Keratinocyte (primary cell): ENCODE measurements around the gene SLC8A1. TPM values are rescaled to one million over a fixed set of nuclear protein-coding genes. Genes with fewer than 3 reads are reported as not detected.

ENCODE experiments used
- DNase-seq: peaks from one replicate; pipeline ENCODE4 v3.0.0-alpha.2; 2011; ENCODE audit warnings: low read depth, missing footprints, low spot score
- FAIRE-seq: peaks from 2 replicates; lab custom pipeline; 2011; peaks lifted over from hg19 to GRCh38; lab: Jason Lieb, UNC
- H2AFZ ChIP-seq: 2 replicates; pipeline ENCODE4 v1.6.0; 2012; ENCODE audit warnings: low read length, control low read depth, inconsistent platforms; ENCODE audit not compliant: control insufficient read depth
- H3K27ac ChIP-seq: 2 replicates; pipeline ENCODE4 v1.5.1; 2011; ENCODE audit warnings: low read length; ENCODE audit not compliant: control insufficient read depth, insufficient read depth
- H3K27me3 ChIP-seq: 3 replicates; pipeline ENCODE4 v1.6.0; 2011; ENCODE audit warnings: low read length; ENCODE audit not compliant: control insufficient read depth, insufficient read depth; ENCODE audit errors: extremely low read depth
- H3K36me3 ChIP-seq, 2 experiments: 2 replicates in 1 of 2; 3 replicates in 1 of 2; pipeline ENCODE4 v1.5.1; 2011; ENCODE audit warnings: low read length in 2 of 2, mild to moderate bottlenecking in 1 of 2; ENCODE audit not compliant: control insufficient read depth in 2 of 2, insufficient read depth in 2 of 2; ENCODE audit errors: extremely low read depth in 1 of 2
- H3K4me1 ChIP-seq: 3 replicates; pipeline ENCODE4 v1.5.1; 2011; ENCODE audit warnings: low read length; ENCODE audit not compliant: control insufficient read depth, insufficient read depth; ENCODE audit errors: extremely low read depth
- H3K4me2 ChIP-seq: 3 replicates; pipeline ENCODE4 v1.6.0; 2011; ENCODE audit warnings: low read depth, low read length; ENCODE audit not compliant: control insufficient read depth, insufficient read depth; ENCODE audit errors: extremely low read depth
- H3K4me3 ChIP-seq, 3 experiments: fragments of 200-600 bp in 1 of 3; sonication (generic) in 1 of 3; 2 replicates in 2 of 3; 3 replicates in 1 of 3; pipeline ENCODE4 v1.5.1; 2011 to 2016; ENCODE audit warnings: low read length in 3 of 3, mild to moderate bottlenecking in 3 of 3, control low read depth in 2 of 3, inconsistent platforms in 1 of 3, low read depth in 1 of 3, mixed read lengths in 1 of 3, mixed run types in 1 of 3, moderate library complexity in 1 of 3; ENCODE audit not compliant: control insufficient read depth in 2 of 3, insufficient read depth in 2 of 3; ENCODE audit errors: extremely low read depth in 1 of 3
- H3K79me2 ChIP-seq: 2 replicates; pipeline ENCODE4 v1.6.0; 2012; ENCODE audit warnings: low read length; ENCODE audit not compliant: control insufficient read depth, insufficient read depth
- H3K9ac ChIP-seq: 3 replicates; pipeline ENCODE4 v1.6.0; 2011; ENCODE audit warnings: low read length; ENCODE audit not compliant: control insufficient read depth, insufficient read depth; ENCODE audit errors: extremely low read depth
- H3K9me1 ChIP-seq: 3 replicates; pipeline ENCODE4 v1.6.0; 2011; ENCODE audit warnings: low read length; ENCODE audit not compliant: control insufficient read depth, insufficient read depth; ENCODE audit errors: extremely low read depth
- H3K9me3 ChIP-seq: 2 replicates; pipeline ENCODE4 v1.5.1; 2012; ENCODE audit warnings: low read depth, low read length; ENCODE audit not compliant: control insufficient read depth
- H4K20me1 ChIP-seq: 3 replicates; pipeline ENCODE4 v1.6.0; 2011; ENCODE audit warnings: low read length; ENCODE audit not compliant: control insufficient read depth, insufficient read depth; ENCODE audit errors: extremely low read depth
- CTCF ChIP-seq, 3 experiments: IDR thresholded peaks in 1 of 3; conservative IDR thresholded peaks in 1 of 3; optimal IDR thresholded peaks in 1 of 3; 2 replicates in 2 of 3; 3 replicates in 1 of 3; pipeline versions ENCODE3 to v1.5.1; 2011; ENCODE audit warnings: low read length in 3 of 3, mild to moderate bottlenecking in 3 of 3, moderate library complexity in 2 of 3, control low read depth in 1 of 3, inconsistent platforms in 1 of 3; ENCODE audit not compliant: insufficient read depth in 2 of 3; ENCODE audit errors: extremely low read depth in 1 of 3
- EZH2 ChIP-seq: IDR thresholded peaks from one replicate; pipeline ENCODE4 v1.6.1; 2012; ENCODE audit warnings: inconsistent platforms, mild to moderate bottlenecking, low read length, moderate library complexity
- dilution Hi-C: fragments of 300-500 bp; cut with MboI; formaldehyde crosslinking; loops from one replicate; pipeline ENCODE4 v1.7.0; 2020; ENCODE audit warnings: low sequenced_read_pairs; ENCODE audit not compliant: extremely low pct_ligation_motif_present
- polyA plus RNA-seq, 5 experiments: library from polyadenylated mRNA; depleted of rRNA in 3 of 5; stranded (reverse) in 3 of 5; stranded (forward) in 1 of 5; unstranded in 1 of 5; fragments of >200 nt; gene quantifications; 1 replicate in 1 of 5; 2 replicates in 3 of 5; 3 replicates in 1 of 5; pipeline versions ENCODE4 v1.2.1 to v1.2.3, GENCODE V29; 2011 to 2012; ENCODE audit warnings: missing spikeins in 2 of 5, low read depth in 1 of 5, low replicate concordance in 1 of 5

Gene SLC8A1
- polyA plus RNA-seq, 1 donor (not counting 4 experiments of a cell fraction or from before 2014, with no cell fraction given): 2.7 TPM

DNA sequence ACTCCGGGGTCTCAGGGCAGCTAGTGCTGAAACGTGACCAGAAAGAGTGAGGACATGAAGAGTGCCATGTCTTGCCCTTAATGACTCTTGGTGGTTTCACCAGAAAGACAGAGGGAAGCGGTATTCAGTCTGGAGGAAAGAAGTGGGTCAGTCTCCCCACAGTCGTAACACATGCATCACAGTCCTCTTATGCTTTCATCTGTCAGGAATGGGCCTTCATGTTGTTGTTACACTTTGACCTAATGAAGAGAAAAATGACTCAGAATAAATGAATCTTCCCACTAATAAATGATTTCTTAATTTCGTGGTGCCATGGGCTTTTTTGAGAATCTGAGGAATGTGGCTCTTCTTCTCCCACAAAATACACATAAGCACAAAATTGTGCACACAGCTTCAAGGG, 103.2 kb downstream of the SLC8A1 start:
- H3K79me2 ChIP-seq: no peaks in the 10 kb centered on the region
- no peaks in the 10 kb centered on the region for H3K27me3 ChIP-seq
- TF ChIP-seq EZH2: no peak
- TF ChIP-seq CTCF (optimal IDR thresholded peaks at IDR 0.05 in 1 of 3, IDR thresholded peaks at IDR 0.05 in 1 of 3, conservative IDR thresholded peaks at IDR 0.05 in 1 of 3; ENCODE audit: extremely low read depth in 1 of 3, insufficient read depth in 2 of 3, low read length in 3 of 3): no peak
- H3K9ac ChIP-seq: no peak overlapping the region
- H3K36me3 ChIP-seq: no peaks in the 10 kb centered on the region
- H3K9me3 ChIP-seq: no peaks in the 10 kb centered on the region
- dilution Hi-C loops: no loop called here
- no peak overlapping the region for H3K4me3 ChIP-seq
- no peak overlapping the region for H3K4me2 ChIP-seq
- no peaks in the 10 kb centered on the region for H3K9me1 ChIP-seq
- H3K4me1 ChIP-seq: peaks cover 7% of the 10 kb centered on the region
- no peak overlapping the region for H2AFZ ChIP-seq
- no peak overlapping the region for H3K27ac ChIP-seq
- peak; percentile 19 for DNase-seq
- no peaks in the 10 kb centered on the region for H4K20me1 ChIP-seq
- FAIRE-seq: no peak

- Histone ChIP-seq H3K9me1 (no peaks in the 10 kb centered on the region), H3K79me2 (no peaks in the 10 kb centered on the region), H3K4me3 (no peak overlapping the region), H3K27ac (no peak overlapping the region), H3K4me1 (peaks cover 7% of the 10 kb centered on the region), H3K27me3 (no peaks in the 10 kb centered on the region), H3K4me2 (no peak overlapping the region), H3K9ac (no peak overlapping the region), H3K9me3 (no peaks in the 10 kb centered on the region), H2AFZ (no peak overlapping the region), H3K36me3 (no peaks in the 10 kb centered on the region), H4K20me1 (no peaks in the 10 kb centered on the region)
- TF ChIP-seq EZH2 (no peak), CTCF (optimal IDR thresholded peaks at IDR 0.05 in 1 of 3, IDR thresholded peaks at IDR 0.05 in 1 of 3, conservative IDR thresholded peaks at IDR 0.05 in 1 of 3; ENCODE audit: extremely low read depth in 1 of 3, insufficient read depth in 2 of 3, low read length in 3 of 3) (no peak)
- dilution Hi-C loops: no loop called here
- peak; percentile 5 for FAIRE-seq
- DNase-seq: no peak
These were observed 103.9 kb downstream of the SLC8A1 start for GRCh38 chr2:40348038-40348437.
